GM18508 (cell line): ENCODE measurements around the gene SHISA5.
"Not testable (repeated sequence)": the region's sequence is repeated elsewhere in the genome, so short reads cannot be mapped to it uniquely, and the experiment has no call there.

Source experiments
- ATAC-seq: cut with Tn5 transposase; IDR thresholded peaks from one replicate; pipeline ENCODE4 v1.9.1; 2021; ENCODE audit warnings: moderate number of reproducible peaks; ENCODE audit not compliant: insufficient read depth, unreplicated experiment

Gene SHISA5

DNA sequence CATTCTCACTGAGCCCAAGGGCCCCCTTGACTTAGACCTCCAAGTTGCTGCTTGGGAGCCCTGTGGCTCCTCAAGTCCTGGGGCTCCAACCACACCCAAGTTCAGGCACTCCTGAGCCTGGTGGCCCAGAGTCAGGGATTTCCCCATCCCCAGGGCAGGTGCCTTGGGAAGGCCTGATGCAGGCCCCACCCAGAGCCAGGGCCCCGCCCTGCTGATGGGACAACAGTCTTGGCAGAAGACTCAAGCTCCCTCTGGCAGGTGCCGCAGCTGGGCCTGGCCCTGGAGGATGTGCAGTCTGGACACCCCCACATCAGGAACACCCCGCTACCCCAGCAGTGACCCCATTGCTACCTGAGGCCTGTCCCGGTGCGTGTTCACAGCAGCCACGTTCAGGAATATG, 17.7 kb upstream of the SHISA5 start:
- no peak for ATAC-seq

DNA sequence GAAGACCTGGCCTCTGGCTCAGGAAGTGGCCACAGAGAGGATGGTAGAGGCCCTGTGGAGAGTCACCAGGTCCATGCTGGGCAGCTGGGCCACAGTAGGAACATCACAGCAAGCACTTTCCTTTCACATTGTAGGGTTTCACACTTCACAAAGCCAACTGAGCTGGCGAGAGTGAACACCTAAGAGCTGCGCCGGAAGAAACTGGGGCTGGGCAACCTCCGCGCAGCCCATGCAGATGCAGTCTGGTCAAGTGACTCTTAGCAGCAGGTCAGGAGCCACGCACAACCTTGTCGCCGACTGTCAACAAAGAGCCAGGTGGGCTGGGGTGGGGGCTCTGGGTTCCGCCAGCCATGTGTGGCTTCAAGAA, 15.3 kb upstream of the SHISA5 start:
- ATAC-seq: no peak

DNA sequence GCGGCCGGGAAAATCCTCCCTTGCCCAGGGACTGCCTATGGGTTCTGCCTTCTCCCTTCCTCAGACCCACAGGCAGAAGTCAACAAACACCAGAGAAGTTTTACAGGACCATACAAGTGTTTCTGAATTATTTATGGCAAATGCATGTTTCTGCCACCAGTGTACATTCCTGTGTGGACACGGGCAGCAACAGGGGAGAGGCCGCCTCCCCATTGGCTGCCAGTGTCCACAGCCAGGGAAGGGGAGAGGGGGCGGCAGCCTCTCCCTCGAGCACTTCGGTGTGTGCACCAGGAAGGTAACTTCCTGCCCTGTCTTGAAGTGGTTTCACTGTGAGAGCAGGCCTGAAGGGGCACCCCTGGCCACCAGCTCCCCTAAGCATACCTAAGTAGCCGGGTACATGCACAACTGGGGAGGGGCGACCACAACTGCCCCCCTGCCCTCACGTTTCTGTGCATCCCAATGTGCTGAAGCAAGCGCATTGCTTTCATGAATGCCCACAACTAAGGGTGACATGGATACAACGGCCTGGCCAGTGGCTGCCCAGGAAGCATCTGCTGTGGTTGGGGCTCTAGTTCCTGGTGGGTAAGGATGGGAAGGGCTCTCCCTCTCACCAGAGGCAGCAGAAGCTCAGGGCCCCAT, 14.8 kb upstream of the SHISA5 start:
- ATAC-seq: no peak

DNA sequence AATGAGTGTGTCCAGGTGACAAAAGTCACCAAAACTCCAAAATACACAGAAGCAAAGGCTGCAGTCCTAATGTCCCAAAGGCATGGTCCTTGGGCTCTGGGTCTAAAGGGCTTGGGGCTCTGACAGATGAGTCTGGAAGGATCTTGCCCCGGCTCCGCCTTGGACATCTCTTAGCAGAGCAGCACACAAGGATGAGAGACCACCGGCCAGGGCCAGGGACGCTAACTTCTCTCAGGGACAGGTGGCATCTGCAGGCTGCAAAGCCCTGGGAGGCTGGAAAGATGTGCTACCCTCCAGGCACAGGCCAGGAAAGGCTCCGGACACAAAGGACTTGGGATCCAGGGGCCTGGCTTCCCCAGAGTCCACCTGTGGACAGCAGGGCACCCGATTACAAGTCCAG, 14.1 kb upstream of the SHISA5 start:
- ATAC-seq: no peak

DNA sequence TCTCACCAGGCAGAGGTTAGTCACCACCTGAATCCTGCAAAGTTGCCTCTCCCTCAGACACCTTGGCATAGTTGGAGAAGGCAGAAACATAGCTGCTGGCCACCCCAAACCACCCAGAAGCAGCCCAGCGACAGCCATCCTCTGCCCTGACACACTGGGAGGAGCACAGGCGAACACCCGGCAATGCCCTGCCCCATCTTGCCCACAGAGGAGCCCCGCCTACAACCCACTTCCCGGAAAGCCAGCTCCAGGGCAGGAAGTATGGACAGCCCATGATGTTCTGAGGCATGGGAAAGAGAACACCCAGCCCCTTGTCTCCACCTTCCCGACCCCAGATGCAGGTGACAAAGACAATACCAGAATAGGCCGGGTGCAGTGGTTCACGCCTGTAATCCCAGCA, 12.6 kb upstream of the SHISA5 start:
- ATAC-seq: no peak

DNA sequence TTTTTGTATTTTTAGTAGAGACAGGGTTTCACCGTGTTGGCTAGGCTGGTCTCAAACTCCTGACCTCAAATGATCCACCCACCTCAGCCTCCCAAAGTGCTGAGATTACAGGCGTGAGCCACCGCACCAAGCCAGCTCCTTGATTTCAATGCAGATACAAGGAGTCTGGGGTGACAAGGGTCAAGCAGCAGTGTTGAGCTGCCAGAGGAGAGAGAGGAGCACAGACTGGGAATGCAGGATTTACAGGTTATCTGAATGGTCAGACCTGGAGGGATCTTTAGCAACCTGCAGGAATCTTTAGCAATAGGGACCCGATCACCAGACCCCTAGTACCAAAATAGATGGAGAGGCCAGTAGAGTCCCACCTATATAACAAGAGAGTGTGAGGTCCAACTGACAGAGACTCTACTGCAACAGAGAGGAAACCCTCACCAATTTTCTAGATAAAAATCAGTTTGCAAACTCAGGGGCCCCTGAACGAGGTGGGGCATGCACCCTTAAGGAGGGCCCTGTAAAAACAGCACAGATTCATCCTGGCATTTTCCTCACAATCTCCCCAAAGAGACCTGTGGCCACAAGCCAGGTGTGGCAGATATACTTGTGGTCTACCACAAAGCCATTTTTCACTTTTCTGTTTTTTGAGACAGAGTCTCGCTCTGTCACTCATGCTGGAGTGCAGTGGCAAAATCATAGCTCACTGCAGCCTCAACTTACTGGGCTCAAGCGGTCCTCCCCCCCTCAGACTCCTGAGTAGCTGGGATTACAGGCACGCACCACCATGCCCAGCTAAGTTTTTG, 10.7 kb upstream of the SHISA5 start:
- ATAC-seq: no peak

DNA sequence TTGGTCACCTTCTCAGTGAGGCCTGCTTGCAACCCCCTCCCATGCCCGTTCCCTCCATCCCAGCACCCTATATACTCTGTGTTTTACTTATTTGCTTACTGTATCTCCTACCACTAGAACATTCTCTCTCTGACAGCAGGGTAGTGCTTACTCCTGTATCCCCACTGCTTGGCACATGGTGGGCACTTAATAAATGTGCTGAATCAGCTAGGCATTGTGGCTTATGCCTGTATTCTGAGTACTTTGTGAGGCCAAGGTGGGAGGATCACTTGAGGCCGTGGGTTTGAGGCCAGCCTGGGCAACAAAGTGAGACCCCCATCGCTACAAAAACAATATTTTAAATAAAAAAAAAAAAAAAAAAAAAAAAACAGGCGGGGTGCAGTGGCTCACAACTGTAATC, 7.6 kb upstream of the SHISA5 start:
- no peak for ATAC-seq

DNA sequence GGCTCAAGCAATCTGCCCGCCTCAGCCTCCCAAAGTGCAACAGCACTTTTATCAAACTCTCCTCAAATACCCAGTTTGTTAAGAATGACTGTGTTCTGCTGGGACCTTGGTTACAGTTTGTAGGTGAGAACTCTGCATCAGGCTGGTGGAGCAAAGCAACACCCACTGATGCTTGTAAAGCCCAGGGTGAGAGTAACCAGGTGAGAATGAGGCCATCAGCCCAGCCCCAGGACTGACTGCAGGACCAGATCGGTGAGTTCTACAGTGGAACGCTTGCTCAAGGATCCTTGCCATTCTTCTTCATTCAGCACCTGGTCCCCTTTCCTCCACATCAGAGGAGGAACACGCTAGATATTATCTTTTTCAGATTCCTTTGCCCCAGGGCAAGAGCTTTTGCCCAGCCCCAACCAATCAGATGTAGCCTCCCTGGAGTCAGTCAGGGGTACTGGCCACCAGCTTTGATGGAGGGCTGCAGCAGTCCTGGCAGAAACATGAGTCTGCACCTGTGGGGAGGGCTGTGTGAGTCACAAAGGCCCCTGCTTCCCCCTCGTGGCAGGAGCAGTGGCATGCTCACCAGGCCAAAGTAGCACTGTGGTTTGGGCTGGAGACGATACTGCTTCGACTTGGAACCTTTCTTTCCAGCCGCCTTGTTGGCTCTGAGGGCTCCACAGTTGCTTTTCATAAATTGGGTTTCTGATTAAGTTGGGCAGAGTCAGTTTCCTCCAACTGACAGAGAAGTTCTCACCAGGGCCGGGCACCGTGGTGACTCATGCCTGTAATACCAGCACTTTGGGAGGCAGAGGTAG, 3.5 kb upstream of the SHISA5 start:
- no peak for ATAC-seq

DNA sequence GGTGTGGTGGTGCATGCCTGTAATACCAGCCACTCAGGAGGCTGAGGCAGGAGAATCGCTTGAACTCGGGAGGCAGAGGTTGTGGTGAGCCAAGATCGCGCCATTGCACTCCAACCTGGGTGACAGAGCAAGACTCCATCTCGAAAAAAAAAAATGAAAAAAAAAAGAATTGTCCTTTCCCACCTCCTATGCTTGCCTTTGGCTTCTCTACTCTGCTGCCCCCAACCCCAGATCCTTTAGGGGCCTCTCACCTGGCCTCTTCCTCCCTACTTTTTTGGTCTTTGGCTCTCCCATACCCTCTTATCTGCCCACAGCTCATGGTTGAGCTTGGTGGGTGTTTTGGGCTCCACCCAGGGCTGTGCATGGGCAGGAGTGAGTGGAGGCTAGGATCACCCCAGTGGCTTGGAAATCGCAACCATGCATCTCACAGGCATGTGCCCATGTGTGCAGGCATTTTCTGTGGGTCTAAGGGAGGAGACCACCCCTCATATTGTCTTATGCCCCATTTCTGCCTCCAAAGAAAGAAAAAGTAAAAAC, 2.1 kb upstream of the SHISA5 start:
- no peak for ATAC-seq

DNA sequence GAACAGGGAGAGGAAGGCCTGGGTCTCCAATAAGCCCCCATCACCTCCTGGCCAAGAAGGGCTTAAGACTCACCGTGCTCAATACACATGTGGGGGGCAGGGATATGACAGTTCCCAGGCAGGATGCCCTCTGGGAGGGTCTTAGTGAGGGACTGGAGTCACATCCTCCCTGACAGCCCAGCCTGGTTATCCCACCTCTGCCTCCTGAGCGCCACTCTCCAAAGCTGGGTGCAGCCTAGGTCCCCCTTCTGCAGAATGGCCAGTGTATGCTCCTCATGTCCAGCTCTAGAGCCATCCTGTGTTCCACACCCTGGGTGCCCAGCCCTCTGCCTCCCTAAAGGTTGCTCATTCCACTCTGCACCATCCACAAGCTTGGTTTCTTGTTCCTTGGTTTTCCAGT, 1.2 kb upstream of the SHISA5 start:
- ATAC-seq: no peak

DNA sequence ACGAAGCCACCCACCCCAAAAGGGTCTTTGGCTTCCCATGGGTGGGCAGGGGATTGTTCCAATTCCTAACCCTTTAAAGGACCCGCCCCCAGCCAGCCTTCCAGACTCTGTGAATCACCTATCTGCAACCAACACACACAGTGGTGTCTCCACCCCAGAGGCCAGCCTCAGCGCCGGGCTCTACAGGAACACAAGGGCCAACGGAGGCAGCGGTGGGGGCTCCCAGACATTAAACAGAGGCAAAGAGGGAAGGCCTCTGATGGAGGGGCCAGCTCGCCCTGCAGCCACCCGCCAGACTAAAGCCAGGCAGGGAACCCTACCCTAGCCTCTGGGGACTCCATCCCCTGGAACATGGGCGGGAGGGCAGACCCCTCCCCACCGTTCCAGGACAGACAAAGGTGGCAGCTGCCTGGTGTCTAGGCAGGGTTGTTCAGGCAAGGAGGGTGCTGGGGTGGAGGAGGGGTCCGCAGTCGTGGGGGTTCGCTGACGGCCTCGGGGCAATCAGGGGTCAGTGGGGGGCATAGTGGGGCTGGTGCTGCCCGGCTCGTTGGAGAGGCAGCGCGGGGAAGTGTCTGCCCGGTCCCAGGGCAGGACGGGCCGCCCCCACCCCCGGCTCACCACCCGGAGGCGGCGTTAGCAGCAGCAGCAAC, 448 bp downstream of the SHISA5 start:
- no peak for ATAC-seq

DNA sequence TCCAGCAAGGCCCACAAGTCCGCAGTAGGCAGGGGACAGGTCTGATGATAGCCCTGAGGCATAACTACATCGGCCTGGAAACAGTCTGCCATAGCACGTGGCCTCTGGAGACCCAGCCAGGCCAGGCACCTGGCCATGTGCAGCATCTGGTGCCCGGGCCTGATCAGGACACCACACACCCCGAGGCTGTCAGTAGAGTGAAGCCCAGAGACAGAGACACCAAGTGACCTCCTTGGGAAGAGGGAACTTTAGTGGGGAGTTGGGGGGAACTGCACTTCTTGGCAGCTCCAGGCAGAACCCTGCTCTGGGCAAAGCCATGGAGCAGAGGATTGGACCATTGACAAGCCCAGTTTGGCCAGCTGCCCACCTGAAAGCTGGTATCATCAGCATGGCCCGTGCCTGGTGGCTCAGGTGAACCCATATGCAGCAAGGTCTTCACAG, 1.2 kb downstream of the SHISA5 start:
- ATAC-seq: no peak

DNA sequence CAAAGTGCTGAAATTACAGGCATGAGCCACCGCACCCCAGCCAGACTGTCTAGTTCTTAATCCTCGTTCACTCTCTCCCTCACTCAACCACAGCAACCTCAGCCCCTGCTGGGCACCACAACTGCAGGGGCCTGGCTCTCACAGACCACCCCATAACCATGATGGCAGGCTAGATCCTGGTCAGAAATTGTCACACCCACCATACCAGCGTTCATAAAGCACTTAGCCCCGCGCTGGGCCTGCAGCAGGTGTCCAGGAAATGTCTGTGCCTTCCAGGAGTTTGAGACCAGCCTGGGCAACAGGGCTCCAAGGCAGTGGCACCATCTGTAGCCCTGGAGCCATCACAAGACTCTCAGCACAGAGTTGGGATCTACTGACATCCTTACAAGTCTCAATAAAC, 1.9 kb downstream of the SHISA5 start:
- no peak for ATAC-seq

DNA sequence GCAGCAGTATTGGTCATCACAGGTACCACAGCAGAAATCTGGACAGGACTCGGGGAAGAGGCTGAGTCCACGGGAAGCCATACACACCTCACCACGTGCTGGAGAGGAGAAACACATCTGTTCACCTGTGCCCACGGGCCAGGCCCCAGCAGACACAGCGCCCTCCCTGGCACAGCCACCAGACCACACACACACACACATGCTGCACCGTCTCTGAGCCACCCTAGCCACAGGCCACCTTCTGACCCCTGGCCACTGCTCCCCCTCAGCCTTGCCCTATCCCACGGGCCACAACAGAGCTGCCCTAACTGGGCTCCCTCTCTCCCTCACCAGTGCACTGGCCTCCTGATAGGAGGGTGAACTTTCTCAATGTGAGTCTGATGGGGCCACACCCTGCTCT, 2.8 kb downstream of the SHISA5 start:
- no peak for ATAC-seq

DNA sequence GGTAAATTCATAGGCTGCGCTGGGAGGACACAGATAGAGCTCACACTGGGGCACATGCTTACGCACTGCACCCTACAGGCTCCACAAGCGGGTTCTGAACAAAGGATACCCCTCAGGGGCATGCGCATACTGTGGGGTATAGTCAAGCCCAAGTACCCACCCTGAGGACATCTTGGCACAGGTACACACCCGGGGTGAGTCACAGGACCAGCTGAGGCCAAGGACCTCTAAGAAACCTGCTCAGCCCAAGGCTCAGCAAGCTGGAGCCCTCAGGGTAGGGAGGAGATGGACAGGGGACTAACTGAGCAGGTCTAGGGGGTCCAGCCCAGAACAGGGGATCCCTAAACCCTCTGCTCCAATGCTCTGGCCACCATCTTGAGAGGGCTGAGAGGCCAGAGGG, 3.3 kb downstream of the SHISA5 start:
- no peak for ATAC-seq

DNA sequence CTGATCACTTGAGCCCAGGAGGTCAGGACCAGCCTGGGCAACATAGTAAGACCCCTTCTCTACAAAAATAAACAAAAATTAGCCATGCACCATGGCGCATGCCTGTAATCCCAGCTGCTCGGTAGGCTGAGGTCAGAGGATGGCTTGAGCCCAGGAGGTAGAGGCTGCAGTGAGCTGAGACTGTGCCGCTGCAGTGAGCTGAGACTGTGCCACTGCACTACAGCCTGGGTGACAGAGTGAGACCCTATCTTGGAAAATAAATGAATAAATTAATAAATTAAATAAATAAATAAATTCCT, 10.8 kb downstream of the SHISA5 start:
- ATAC-seq: no peak

DNA sequence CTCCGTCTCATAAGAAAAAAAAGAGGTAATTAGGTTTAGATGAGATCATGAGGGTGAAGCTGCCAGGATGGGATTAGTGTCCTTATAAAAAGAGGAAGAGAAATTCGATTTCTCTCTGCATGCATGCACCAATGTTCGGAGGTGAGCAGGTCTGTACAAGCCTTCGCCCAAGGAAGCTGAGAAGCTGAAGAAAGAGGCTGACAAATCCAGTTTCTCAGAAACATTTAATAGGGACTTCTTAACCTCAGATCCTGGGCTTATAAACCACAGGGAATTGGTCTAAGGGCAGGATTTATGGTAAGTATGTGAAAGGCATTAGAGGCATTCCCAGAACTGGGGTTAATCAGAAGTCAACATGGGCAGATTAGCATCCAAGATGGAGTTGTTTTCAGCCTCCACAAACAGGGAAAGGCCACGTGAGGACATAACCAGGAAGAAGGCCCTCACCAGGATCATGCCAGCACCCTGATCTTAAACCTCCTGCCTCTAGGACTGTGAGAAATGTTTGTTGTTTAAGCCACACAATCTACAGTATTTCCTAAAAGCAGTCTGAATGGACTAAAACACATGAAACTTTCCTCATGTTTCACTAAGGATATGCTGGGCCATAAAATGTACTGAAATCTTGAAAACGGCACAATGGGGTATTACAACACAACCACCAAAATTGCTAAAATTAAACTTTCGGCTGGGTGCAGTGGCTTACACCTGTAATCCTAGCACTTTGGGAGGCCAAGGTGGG, 11.3 kb downstream of the SHISA5 start:
- no peak for ATAC-seq

DNA sequence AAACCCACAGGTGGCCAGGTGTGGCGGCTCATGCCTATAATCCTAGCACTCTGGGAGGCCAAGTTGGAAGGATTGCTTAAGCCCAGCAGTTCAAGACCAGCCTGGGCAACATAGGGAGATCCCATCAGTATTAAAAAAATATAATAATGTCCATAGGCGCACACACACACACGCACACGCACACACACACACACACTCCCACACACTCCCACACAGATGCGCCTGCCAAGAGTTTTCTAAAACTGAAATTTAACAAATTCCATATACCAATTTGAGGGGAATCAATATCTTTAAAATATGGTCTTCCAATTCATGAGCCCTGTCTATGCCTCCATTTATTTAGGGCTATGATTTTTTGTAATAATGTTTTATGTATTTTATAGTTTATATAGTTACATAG, 17.0 kb downstream of the SHISA5 start:
- ATAC-seq: no peak

DNA sequence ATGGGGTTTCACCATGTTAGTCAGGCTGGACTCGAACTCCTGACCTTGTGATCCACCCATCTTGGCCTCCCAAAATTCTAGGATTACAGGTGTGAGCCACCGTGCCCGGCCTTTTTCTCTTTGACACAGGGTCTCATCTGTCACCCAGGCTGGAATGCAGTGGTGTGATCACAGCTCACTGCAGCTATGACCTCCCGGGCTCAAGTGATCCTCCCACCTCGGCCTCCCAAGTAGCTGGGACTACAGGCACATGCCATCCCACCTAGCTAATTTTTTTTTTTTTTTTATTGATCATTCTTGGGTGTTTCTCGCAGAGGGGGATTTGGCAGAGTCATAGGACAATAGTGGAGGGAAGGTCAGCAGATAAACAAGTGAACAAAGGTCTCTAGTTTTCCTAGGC, 21.2 kb downstream of the SHISA5 start:
- not testable (repeated sequence) for ATAC-seq

DNA sequence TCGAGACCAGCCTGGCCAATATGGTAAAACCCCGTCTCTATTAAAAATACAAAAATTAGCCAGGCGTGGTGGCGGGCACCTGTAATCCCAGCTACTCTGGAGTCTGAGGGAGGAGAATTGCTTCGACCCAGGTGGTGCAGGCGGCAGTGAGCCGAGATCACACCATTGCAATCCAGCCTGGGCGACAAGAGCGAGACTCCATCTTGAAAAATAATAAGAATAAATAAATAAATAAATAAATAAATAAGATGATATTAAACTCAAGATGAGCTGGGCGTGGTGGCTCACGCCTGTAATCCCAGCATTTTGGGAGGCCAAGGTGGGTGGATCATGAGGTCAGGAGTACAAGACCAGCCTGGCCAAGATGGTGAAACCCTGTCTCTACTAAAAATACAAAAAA, 23.1 kb downstream of the SHISA5 start:
- ATAC-seq: not testable (repeated sequence)
